B cell (primary cell): ENCODE data around the gene HNRNPLL.

Source experiments
- EZH2 ChIP-seq: IDR thresholded peaks from 2 replicates; pipeline ENCODE4 v1.6.1; 2012; ENCODE audit warnings: borderline replicate concordance, low read depth, mild to moderate bottlenecking, moderate library complexity, low read length; ENCODE audit not compliant: insufficient read depth, poor library complexity, severe bottlenecking
- TF ChIP-seq, protein P1 (sequence below): fragments of 200-600 bp; IDR thresholded peaks from one replicate; pipeline ENCODE4 v1.8.0; 2022; ENCODE audit warnings: antibody characterized with exemption, mild to moderate bottlenecking

- TF ChIP-seq, protein P1, sequence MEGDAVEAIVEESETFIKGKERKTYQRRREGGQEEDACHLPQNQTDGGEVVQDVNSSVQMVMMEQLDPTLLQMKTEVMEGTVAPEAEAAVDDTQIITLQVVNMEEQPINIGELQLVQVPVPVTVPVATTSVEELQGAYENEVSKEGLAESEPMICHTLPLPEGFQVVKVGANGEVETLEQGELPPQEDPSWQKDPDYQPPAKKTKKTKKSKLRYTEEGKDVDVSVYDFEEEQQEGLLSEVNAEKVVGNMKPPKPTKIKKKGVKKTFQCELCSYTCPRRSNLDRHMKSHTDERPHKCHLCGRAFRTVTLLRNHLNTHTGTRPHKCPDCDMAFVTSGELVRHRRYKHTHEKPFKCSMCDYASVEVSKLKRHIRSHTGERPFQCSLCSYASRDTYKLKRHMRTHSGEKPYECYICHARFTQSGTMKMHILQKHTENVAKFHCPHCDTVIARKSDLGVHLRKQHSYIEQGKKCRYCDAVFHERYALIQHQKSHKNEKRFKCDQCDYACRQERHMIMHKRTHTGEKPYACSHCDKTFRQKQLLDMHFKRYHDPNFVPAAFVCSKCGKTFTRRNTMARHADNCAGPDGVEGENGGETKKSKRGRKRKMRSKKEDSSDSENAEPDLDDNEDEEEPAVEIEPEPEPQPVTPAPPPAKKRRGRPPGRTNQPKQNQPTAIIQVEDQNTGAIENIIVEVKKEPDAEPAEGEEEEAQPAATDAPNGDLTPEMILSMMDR: no peak
- TF ChIP-seq EZH2: no peak
Observed at GRCh38 chr2:38557981-38558380, 44.7 kb downstream of the HNRNPLL start.
